ENCODE results near the gene TTC16. TPM values are rescaled to one million over a fixed set of nuclear protein-coding genes. Genes with fewer than 3 reads are reported as not detected.

Gene TTC16
- total and polyA plus RNA-seq, 2 donors (not counting 1 experiment from before 2014, with no cell fraction given) = under 0.01 TPM; not detected in 1

GRCh38 chr9:127708952-127709587 is 6.8 kb upstream of the TTC16 start:
- H3K36me3 ChIP-seq (ENCODE audit: control insufficient read depth, insufficient read depth, low read length) = peaks cover 1% of the 10 kb centered on the region
- no peak overlapping the region for H3K27ac ChIP-seq (ENCODE audit: insufficient read depth, low read length)
- DNase-seq (ENCODE audit: low read depth in 2 of 2) = no peak
- H2AFZ ChIP-seq (ENCODE audit: low read length) = no peak overlapping the region
- H3K4me1 ChIP-seq (ENCODE audit: control insufficient read depth, extremely low read depth, insufficient read depth, low read length) = no peaks in the 10 kb centered on the region
- H3K27me3 ChIP-seq (ENCODE audit: control insufficient read depth, insufficient read depth, low read length) = no peaks in the 10 kb centered on the region
- no peaks in the 10 kb centered on the region for H4K20me1 ChIP-seq (ENCODE audit: control insufficient read depth, extremely low read depth, insufficient read depth, low read length)
- no peak overlapping the region for H3K9ac ChIP-seq (ENCODE audit: insufficient read depth, low read length)
- H3K9me3 ChIP-seq (ENCODE audit: control insufficient read depth, insufficient read depth, low read depth, low read length) = no peaks in the 10 kb centered on the region
- no peak for TF ChIP-seq EZH2 (IDR thresholded peaks at IDR 0.05; ENCODE audit: low read length, missing control alignments)
- no peak for TF ChIP-seq CTCF (conservative IDR thresholded peaks at IDR 0.05 in 1 of 2, IDR thresholded peaks at IDR 0.05 in 1 of 2; ENCODE audit: low read depth in 1 of 2, low read length in 2 of 2)
- H3K4me2 ChIP-seq (ENCODE audit: extremely low read depth, insufficient read depth, low read length) = no peak overlapping the region
- H3K4me3 ChIP-seq (replicated peaks in 1 of 4; ENCODE audit: control extremely low read depth in 1 of 4, insufficient read depth in 1 of 4, low read depth in 3 of 4, low read length in 4 of 4) = no peak overlapping the region
- H3K79me2 ChIP-seq (ENCODE audit: control insufficient read depth, insufficient read depth, low read length) = no peaks in the 10 kb centered on the region

GRCh38 chr9:127710204-127710783 is 5.6 kb upstream of the TTC16 start:
- H3K4me2 ChIP-seq (ENCODE audit: extremely low read depth, insufficient read depth, low read length) = no peak overlapping the region
- H3K4me1 ChIP-seq (ENCODE audit: control insufficient read depth, extremely low read depth, insufficient read depth, low read length) = peaks cover 3% of the 10 kb centered on the region
- H2AFZ ChIP-seq (ENCODE audit: low read length) = no peak overlapping the region
- peaks cover 1% of the 10 kb centered on the region for H3K36me3 ChIP-seq (ENCODE audit: control insufficient read depth, insufficient read depth, low read length)
- TF ChIP-seq CTCF (conservative IDR thresholded peaks at IDR 0.05 in 1 of 2, IDR thresholded peaks at IDR 0.05 in 1 of 2; ENCODE audit: low read depth in 1 of 2, low read length in 2 of 2) (no peak), EZH2 (IDR thresholded peaks at IDR 0.05; ENCODE audit: low read length, missing control alignments) (no peak)
- no peak overlapping the region for H3K27ac ChIP-seq (ENCODE audit: insufficient read depth, low read length)
- H3K27me3 ChIP-seq (ENCODE audit: control insufficient read depth, insufficient read depth, low read length) = no peaks in the 10 kb centered on the region
- DNase-seq (ENCODE audit: low read depth in 2 of 2) = no peak
- no peak overlapping the region for H3K9ac ChIP-seq (ENCODE audit: insufficient read depth, low read length)
- no peaks in the 10 kb centered on the region for H4K20me1 ChIP-seq (ENCODE audit: control insufficient read depth, extremely low read depth, insufficient read depth, low read length)
- H3K9me3 ChIP-seq (ENCODE audit: control insufficient read depth, insufficient read depth, low read depth, low read length) = no peaks in the 10 kb centered on the region
- no peaks in the 10 kb centered on the region for H3K79me2 ChIP-seq (ENCODE audit: control insufficient read depth, insufficient read depth, low read length)
- no peak overlapping the region for H3K4me3 ChIP-seq (replicated peaks in 1 of 4; ENCODE audit: control extremely low read depth in 1 of 4, insufficient read depth in 1 of 4, low read depth in 3 of 4, low read length in 4 of 4)

GRCh38 chr9:127711226-127711701 is 4.6 kb upstream of the TTC16 start:
- no peaks in the 10 kb centered on the region for H3K79me2 ChIP-seq (ENCODE audit: control insufficient read depth, insufficient read depth, low read length)
- H3K27ac ChIP-seq (ENCODE audit: insufficient read depth, low read length) = no peak overlapping the region
- peaks cover 6% of the 10 kb centered on the region for H3K4me1 ChIP-seq (ENCODE audit: control insufficient read depth, extremely low read depth, insufficient read depth, low read length)
- H3K9ac ChIP-seq (ENCODE audit: insufficient read depth, low read length) = no peak overlapping the region
- no peak overlapping the region for H2AFZ ChIP-seq (ENCODE audit: low read length)
- H3K9me3 ChIP-seq (ENCODE audit: control insufficient read depth, insufficient read depth, low read depth, low read length) = no peaks in the 10 kb centered on the region
- H3K4me2 ChIP-seq (ENCODE audit: extremely low read depth, insufficient read depth, low read length) = no peak overlapping the region
- no peak for TF ChIP-seq CTCF (conservative IDR thresholded peaks at IDR 0.05 in 1 of 2, IDR thresholded peaks at IDR 0.05 in 1 of 2; ENCODE audit: low read depth in 1 of 2, low read length in 2 of 2)
- H3K27me3 ChIP-seq (ENCODE audit: control insufficient read depth, insufficient read depth, low read length) = no peaks in the 10 kb centered on the region
- no peak overlapping the region for H3K4me3 ChIP-seq (replicated peaks in 1 of 4; ENCODE audit: control extremely low read depth in 1 of 4, insufficient read depth in 1 of 4, low read depth in 3 of 4, low read length in 4 of 4)
- no peaks in the 10 kb centered on the region for H4K20me1 ChIP-seq (ENCODE audit: control insufficient read depth, extremely low read depth, insufficient read depth, low read length)
- peaks cover 1% of the 10 kb centered on the region for H3K36me3 ChIP-seq (ENCODE audit: control insufficient read depth, insufficient read depth, low read length)
- no peak for DNase-seq (ENCODE audit: low read depth in 2 of 2)

Data from fibroblast of lung (primary cell).